Limb (tissue), 2 donors: ENCODE measurements around the gene BPIFB6.

Experiments used
- DNase-seq, 2 donors: peaks; one replicate each; pipeline ENCODE4 v3.0.0-alpha.2; 2016; ENCODE audit errors: extremely low spot score in 2 of 2

Gene BPIFB6, protein sequence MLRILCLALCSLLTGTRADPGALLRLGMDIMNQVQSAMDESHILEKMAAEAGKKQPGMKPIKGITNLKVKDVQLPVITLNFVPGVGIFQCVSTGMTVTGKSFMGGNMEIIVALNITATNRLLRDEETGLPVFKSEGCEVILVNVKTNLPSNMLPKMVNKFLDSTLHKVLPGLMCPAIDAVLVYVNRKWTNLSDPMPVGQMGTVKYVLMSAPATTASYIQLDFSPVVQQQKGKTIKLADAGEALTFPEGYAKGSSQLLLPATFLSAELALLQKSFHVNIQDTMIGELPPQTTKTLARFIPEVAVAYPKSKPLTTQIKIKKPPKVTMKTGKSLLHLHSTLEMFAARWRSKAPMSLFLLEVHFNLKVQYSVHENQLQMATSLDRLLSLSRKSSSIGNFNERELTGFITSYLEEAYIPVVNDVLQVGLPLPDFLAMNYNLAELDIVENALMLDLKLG

DNA sequence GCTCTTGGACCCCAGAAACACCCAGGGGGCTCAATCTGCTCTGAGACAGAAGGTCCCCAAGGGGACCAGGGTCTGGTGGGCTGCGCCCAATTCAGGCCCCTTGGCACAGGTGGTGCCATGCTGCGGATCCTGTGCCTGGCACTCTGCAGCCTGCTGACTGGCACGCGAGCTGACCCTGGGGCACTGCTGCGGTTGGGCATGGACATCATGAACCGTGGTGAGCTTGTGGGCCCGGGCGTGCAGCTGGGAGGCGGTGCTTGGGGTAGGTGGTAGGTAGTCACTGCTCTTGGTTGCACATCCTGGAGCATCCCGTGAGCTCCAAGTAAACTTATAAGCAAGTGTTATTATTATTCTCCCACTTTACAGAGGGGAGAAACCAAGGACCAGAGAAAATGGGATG, at the start of gene BPIFB6:
Gene BPIFB6, plus strand, starts transcription at position 118 of the 400 bp plus-strand sequence. Its CDS starts 0 bp downstream, at position 118.
- DNase-seq: no peak

DNA sequence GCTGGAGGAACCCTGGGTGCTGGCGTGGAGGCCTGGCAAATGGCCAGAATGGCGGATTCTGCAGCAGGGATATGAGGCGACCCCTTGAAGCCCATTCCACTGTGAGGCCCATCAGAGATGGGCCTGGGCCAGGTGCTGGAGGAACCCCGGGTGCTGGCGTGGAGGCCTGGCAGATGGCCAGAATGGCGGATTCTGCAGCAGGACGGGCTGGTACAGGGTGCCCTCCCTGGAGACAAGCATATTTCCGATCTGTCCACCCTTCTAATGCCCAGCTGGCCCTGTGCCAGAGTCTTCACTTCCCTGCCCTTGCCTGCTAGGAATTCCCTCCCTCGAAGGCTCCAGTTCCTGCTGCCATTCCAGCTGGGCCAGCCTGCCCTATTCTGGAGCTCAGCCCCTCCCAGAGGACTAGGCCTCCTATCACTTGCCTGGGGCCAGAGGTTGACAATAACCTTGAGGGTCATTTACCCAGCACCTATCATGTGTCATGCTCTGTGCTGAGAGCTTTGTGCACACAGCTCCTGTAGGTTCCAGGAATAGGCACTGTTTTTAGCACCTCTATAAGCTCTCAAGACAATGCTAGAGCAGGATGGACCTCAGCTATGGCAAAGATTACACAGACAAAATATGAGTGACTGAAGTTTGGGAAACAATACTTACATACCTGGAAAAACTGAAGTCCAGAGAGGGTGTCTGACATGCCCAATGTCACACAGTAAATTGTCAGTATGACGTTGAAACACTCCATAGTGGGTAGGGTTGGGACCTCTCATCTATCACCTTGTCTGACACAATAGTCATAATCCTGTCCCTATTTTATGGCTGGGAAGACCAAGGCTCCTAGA, 48.6 kb upstream of the BPIFB6 start:
- peak; percentile 12 to 52 for DNase-seq

DNA sequence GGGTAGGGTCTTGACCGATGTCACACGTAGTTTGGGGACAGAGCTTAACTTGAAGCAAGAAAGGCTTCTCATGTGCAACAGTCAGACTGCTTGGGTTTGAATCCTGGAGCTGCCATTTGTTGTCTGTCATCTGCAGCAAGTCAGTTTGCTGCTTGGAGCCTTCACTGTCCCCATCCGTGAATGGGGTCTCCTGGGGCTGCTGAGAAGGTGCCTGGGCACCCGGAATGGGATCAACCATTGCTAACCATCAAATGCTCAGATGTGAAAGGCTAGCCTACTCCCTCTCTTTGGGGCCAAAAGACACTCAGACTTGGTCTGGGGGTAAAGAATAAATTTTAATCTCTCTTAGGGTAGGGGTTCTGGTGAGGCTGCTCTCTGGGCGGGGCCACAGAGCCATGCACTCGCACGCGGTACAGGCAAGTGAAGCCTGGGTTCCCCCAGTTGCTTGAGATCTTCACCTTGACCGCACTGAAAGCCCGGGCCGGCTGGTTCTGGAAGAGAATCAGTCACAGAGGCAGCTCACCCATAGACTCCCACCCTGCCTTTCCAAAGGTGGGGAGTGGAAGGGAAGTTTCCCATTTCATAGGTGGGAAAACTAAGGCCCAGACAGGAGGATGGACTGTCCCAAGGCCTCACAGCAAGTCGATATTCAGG, 47.9 kb upstream of the BPIFB6 start:
- no peak for DNase-seq

DNA sequence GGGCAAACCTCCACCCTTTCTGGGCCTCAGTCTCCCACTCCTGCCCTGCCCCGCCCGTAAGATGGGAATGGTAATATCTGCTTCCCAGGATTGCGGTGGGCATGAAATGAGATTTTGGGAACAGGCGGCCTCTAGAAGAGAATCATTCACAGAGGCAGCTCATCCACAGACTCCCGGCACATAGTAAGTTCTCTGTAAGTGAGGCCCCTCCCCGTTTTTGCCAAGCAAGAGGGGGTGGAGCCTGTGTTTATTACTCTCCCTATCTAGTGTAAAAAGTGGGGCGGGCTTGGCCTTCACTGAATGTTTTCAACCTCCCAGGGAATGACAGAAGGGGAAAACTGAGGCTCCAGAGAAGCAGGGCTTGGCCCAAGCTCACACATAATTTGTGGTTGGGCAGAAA, 47.3 kb upstream of the BPIFB6 start:
- DNase-seq: no peak

DNA sequence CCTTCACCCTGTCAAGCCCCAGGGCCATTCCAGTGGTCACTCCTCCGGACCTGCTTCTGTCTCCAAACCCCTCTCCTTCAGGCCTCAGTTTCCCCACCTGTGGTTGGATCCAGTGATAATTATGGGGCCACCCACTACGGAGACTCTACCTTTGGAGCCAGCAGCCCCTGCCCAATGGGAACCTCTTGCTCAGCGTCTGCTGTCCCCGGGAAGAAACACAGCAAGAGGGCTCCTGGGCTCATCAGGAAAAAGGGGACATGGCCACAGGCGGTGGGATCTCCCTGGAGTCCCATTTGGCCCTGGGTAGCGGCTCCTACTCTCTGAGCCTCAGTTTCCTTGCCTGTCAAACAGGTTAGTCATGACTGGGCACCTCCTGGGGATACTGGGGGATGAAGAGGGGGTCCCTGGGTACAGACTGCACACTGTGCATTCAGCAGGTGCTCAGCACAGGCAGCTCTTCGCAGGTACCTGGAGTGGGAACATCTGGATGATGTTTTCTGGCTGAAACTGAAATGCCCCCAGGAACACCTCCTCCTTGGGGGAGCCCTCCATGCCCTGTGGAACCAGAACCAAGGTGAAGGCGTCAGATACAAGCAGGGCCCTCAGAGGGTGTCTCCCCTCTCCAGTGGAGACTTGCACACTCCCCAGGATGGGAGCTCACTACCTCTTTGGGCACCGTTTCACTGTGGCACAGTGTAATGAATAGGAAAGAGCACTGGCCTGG, 46.7 kb upstream of the BPIFB6 start:
- no peak for DNase-seq

DNA sequence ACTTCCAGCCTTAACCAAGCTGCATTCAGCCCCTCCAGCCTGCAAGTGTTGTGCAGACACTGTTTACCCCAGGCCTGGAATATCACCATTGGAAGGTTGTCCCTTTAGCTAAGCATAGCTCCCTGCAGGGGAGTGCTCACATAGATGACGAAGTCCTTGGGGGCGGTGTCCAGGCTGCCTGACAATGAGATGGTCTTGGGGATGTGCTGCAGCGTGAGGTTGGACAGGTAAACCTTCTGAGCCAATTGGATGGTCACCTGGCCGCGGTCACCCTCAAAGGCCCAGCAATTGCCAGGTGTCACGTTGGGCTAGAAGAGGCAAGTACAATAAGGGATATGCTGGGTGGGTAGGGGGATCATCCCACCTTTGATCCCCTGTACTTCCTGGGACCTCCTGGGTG, 45.9 kb upstream of the BPIFB6 start:
- no peak for DNase-seq

DNA sequence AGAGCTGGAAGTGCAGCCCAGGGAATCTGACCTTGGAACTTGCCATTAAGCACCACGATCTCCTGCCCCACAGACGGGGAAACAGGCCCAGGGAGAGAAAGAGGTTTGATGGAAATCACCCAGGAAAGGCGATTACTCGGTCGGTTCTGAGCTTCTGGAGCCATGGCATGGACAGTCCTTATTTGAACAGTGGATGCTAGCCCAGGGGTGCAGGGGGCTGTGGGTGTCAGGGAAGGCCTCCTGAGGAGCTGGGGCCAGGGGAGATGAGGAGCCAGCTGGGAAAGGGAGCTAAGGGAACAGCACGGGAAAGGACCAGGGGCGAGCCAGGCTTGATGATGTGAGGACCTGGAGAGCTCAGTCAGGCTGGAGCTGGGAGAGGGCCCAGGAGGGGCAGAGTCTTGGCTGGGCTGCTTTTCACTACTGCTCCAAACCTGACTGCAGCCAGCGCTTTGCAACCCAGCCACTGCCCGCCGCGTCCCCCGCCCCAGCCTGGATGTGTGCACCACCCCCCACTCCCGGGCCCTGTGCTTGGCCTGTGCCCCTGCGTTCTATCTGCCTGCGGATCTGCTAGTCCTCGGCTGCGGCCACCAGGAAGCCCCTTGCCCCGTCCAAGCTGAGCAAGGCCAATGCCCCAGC, 45.0 kb upstream of the BPIFB6 start:
- no peak for DNase-seq

DNA sequence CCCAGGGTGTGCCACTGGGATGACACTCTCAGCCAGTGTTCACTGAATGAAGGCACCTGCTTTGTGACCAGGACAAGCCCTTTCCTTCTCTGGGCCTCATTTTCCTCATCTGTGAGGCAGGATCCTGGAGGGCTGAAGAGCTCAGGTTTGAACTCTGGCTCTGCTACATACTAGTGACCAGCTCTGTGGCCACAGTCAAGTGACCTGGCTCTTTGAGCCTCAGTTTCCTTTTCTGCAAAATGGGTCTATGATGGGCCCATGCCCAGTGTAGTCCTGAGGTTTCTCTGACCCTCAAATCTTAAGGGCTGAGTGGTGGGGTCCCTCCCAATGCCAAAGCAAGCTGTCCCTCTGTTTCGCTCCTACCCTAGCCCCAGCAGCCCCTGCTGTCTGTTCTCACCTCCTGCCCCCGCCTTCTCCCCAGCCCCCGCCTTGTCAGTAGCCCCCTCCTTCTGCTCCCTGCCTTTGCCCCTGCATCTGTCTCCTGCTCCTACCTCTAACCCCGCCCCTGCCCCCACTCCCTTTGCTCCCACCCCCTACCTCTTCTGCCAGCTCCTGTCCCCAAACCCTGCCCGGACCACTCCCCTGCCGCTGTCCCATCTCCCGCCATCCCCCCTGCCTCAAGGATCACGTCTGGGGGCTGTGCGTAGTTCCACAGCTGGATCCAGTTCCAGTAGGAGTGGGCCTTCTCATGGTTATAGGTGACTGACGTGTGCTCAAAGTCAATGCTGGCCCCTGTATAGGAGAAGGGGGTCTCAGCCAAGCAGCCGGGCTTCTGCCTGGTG, 44.2 kb upstream of the BPIFB6 start:
- DNase-seq: no peak

DNA sequence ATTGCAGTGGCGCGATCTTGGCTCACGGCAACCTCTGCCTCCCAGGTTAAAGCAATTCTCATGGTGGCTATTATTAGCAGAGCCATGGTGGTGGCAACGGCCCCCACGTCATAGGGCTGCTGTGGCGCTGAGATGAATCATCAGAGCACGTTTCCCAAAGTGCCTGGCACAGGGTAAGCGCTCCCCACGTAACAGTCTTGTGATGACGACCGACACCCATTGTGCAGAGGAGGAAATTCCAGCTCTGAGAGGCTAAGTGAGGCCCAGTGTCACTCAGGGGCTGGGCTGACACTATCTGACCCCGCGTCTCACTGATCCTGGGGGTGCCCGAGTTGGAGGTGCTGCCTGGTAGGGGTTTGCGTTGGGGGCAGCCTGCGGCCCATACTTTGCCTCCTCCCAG, 43.4 kb upstream of the BPIFB6 start:
- DNase-seq: no peak

DNA sequence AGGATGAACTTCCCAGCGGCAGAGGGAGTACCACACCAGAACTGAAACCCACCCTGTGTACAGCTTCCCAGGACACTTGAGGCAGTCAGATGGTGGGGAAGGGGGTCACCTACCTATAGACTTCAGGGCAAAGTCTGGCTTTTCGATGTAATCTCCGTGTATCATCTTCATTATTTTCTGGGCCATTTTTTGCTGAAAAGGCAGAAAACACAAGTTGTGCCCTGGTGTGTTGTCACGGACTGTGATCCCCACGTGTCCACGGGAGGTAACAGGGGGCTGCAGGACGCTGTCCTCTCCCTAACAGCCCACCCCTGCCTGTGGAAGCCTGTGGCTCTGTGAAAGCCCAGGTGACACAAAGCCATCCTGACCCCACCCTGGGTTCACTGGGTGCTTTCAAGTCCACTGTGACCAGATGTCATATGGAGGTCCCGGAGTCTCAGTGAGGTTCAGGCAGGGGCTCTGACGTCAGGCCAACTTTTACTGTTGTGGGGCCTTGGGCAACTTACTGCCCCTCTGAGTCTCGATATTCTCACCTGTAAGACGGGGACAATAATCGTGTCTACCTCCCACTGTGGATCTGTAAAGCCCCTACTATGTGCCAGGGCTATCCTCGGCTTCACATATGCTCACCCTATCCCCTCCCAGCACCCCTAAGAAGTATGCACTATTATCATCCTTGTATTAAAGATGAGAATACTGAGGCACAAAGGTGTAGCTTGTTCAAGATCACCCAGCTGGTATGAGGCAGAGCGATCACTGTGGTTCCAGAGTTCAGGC, 41.8 kb upstream of the BPIFB6 start:
- DNase-seq: no peak

DNA sequence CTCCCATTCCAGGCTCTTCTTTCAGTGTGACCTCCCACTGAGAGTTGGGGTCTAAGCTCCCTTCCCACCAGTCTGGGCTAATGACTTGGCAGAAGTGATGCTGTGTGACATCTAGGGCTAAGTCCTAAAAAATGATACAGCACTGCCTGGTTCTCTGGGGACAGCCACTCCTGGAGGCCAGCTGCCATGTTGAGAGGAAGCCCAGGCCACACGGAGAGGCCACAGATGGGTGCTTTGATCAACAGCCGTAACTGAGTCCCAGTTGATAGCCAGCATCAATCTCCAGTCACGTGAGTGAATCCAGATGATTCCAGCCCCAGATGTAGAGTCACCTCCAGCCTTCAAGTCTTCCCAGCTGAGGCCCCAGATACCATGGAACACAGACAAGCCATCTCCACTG, 41.0 kb upstream of the BPIFB6 start:
- no peak for DNase-seq

DNA sequence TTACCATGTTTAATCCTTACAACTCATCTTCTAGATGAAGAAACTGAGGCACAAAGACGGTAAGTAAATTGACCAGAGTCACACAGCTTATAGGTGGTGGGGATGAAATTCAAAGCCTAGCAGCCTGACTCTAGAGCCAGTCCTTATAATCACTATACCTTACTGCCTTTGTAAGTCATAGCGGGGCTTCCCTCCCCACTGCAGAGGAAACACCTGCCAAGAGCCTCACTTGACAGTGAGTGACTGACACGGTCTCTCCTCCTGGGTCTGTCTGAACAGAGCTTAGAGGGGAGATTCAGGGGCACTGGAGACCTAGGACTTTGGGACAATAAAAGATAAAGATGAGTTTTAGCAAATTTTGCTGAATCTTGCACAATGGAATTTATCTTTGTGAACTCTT, 40.1 kb upstream of the BPIFB6 start:
- DNase-seq: no peak

DNA sequence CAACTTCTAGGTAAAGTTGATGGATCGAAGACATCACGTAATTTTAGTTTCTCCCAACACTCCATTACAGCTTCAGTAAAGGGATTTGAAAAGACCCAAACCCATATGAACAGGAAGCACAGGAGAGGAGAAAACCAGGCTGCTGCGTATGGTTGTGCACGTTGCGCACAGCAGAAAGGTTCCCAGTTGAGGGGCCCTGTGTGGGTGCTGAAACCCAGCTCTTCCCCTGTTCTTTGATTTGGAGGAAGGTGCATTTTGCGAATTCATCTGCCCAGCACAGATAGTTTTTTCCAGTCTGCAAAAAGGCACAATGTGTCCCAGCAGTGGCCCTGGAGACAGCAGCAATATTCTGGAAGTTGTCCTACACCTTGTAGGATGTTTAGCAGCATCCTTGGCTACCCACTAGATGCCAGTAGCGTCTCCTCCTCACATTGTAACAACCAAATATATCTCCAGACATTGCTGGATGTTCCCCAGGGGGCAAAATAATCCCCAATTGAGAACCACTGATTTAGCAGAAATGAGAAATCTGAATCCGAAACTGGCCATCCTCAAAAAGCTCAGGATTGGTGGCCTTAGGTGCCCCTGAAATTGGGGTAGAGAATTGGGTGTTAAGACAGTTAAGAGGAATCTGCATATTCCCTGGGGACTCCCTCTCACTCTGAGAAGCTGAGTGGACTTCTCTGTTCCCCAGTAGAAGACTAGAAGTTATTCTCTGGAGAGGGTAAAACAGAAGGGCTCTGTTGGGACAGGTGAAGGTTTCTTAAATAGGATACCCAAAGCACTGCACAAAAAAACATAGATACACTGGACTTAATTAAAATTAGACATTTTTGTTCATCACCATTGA, 39.4 kb upstream of the BPIFB6 start:
- no peak for DNase-seq

DNA sequence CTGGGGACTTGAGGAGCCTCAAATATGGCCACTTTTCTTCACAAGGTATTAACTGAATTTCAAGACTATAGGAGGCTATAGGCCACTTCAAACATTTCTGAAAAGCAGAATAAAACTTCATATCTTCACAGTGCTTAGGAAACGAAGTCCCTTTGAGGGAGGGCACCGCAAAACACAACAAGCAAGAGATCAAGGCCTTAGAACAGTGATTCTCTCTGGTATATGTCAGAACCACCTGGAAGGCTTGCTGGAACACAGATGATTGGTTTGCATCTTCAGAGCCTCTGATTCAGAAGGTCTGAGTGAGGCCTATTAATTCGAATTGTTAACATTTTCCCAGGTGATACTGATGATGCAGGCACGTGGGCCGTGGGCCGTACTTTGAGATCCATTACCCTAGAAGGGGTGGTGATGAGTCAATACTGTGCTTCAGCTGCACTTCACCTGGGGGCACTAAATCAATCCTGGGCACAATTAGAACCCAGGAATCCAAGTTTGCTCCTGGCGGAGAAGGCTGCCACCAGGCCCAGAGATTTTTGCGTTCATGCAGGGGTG, 37.9 kb upstream of the BPIFB6 start:
- DNase-seq: no peak

DNA sequence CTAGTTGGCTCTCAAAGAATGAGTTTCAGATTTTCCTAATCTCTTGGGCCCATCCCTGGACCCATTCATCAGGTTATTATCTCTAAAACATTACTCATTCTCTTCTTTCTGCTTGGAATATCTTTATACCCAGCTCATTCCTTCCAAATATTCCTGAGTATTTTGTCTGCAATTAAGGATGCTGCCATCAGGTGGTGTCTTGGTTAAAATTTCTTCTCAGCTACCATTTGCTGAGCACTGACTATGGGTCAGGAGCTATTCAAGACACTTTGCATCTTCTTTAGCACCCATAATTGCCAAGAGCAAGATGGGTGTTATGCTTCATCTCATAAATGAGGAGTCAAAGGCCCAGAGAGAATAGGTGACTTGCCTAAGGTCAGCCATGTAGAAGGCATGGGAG, 35.6 kb upstream of the BPIFB6 start:
- no peak for DNase-seq

DNA sequence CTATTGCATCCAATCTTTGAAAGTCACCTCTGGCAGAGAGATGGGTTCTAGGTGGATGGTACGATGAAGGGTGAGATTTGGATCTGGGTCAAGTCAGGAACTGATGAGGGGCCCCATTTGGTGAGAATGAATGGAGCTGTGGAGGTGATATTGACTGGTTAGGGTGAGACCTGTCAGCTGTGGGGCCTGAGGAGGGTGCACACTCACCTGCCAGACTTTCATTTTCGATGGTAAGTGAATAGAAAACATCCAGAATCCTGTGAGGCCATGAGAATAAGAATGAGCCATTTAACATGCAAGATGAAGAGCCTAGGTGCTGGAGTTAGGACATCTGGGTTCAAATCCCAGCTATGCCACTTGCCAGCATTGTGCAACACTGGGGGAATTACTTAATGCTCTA, 34.0 kb upstream of the BPIFB6 start:
- DNase-seq: no peak

DNA sequence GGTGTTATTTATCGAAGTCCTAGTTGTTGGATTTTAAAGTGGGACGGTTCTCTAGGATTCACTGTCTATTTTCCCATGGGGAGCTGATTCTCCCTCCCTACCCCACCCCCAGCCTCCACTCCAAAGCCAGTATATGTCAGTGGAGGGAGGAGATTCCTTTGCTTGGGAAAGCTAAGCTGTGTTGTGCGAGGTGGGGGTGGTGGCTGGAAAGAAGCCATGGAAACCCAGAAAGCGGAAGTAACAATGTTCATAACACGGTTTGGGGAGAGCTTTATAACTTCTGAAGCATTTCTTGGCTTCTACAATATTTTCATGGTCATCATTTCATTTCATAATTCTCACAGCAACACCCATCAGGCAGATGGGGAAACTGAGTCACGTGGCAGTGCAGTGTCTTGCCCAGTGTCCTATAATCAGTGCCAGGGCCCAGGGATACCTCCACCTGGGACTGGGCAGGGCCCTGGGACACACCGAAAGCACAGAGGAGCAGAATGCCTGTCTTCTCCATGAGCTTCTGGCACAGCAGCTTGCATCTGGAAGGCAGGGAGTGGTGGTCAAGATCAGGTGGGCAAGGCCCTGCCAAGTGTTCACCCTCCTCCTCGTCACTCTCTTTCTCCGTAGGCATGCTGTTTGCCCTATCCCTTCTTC, 31.7 kb upstream of the BPIFB6 start:
- DNase-seq: no peak
